ENCODE data around the gene TRIML2.

The TRIML2 gene

DNA sequence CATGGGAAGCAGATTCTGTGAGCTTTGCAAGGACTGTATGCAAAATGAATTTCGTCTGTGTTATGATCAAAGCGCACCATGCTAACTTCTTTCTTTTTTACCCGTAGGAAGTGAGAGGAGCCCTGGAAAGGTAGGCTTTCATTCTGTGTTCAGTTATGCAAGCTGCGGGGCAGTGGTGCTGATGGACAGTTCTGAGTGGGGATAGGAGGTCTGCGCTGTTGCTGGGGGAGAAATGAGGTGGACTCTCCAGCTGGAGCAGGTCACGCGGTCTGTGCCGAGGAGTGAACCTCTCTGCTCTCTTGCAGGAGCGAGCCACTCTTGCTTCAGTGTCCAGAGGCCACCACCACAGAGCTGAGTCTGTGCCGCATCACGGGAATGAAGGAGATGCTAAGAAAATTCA, 34.3 kb upstream of the TRIML2 start:
- DNase-seq (ENCODE audit: low read depth) = no peak
- H3K4me3 ChIP-seq (ENCODE audit: low read depth, low read length) = no peak overlapping the region
- TF ChIP-seq, protein P1, sequence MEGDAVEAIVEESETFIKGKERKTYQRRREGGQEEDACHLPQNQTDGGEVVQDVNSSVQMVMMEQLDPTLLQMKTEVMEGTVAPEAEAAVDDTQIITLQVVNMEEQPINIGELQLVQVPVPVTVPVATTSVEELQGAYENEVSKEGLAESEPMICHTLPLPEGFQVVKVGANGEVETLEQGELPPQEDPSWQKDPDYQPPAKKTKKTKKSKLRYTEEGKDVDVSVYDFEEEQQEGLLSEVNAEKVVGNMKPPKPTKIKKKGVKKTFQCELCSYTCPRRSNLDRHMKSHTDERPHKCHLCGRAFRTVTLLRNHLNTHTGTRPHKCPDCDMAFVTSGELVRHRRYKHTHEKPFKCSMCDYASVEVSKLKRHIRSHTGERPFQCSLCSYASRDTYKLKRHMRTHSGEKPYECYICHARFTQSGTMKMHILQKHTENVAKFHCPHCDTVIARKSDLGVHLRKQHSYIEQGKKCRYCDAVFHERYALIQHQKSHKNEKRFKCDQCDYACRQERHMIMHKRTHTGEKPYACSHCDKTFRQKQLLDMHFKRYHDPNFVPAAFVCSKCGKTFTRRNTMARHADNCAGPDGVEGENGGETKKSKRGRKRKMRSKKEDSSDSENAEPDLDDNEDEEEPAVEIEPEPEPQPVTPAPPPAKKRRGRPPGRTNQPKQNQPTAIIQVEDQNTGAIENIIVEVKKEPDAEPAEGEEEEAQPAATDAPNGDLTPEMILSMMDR (conservative IDR thresholded peaks at IDR 0.05; ENCODE audit: low read depth, low read length) = no peak

DNA sequence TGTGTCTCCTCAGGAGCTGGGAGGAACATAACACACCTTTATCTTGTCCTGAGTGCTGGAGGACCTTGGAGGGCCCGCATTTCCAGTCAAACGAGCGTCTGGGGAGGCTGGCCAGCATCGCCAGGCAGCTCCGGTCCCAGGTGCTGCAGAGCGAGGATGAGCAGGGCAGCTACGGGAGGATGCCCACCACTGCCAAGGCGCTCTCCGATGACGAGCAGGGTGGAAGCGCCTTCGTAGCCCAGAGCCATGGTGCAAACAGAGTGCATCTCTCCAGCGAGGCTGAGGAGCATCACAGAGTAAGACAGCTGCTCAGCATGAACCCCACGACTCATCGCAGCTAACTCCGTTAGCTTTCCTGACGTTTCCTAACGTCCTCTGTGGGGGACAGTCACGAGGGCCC, 30.3 kb upstream of the TRIML2 start:
- no peak overlapping the region for H3K4me3 ChIP-seq (ENCODE audit: low read depth, low read length)
- TF ChIP-seq, protein P1 (conservative IDR thresholded peaks at IDR 0.05; ENCODE audit: low read depth, low read length) = no peak
- no peak for DNase-seq (ENCODE audit: low read depth)

DNA sequence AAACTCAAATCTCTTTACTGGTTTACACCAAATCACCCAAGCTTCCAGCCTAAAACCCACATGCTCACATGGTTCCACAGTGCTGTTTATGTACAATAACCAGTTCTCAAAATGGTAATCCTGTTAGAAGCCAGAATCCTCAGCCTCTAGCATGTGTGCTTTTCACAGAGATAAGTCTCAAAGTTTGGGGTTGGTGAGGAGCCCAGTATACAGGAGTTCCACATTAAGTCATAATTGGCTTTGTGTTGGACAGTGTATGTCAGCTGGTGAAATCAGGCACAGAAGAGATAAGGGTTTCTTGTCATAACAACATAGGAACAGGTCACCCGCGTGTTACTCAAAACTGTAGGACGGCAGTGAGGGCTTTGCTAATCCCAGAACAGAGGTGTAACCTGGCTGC, 29.7 kb upstream of the TRIML2 start, which contains the start of gene TRIML1:
Gene TRIML1, plus strand, starts transcription at position 301 of the 400 bp plus-strand sequence. CDS start 118 bp downstream, outside the sequence.
- TF ChIP-seq, protein P1 (conservative IDR thresholded peaks at IDR 0.05; ENCODE audit: low read depth, low read length) = no peak
- H3K4me3 ChIP-seq (ENCODE audit: low read depth, low read length) = no peak within 1 kb of the TSS
- DNase-seq (ENCODE audit: low read depth) = no peak

DNA sequence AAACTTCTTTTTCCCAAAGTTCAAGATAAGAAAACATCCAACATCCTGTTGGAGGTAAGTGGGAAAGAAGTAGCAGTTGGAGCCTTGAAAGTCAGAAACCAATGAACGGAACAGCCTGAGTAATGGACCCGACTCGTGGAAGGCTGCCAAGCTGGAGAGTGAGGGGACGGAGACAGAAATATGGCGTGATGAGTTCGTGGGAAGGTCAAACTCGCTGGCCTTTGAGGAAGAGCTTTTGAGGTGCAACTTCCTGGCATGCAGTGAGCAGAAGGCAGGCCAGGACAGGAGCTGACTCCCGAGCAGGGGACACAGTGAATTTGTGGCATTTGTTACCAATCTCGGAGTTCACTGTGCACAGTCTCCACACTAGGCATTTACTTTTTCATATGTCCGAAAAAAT, 28.8 kb upstream of the TRIML2 start:
- H3K4me3 ChIP-seq (ENCODE audit: low read depth, low read length) = no peak overlapping the region
- DNase-seq (ENCODE audit: low read depth) = no peak
- TF ChIP-seq, protein P1 (conservative IDR thresholded peaks at IDR 0.05; ENCODE audit: low read depth, low read length) = no peak

DNA sequence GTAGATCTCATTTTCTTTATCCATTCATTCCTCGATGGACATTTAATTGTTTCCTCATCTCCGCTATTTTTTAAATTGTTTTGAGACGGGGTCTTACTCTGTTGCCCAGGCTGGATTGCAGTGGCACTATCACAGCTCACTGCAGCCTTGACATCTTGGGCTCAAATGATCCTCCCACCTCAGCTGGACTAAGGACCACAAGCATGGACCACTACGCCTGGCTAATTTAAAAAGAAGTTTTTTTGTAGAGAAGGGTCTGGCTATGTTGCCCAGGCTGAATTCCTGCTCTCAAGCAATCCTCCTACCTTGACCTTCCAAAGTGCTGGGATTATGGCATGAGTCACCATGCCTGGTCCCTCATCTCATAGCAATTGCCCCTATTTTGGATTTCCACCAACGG, 22.8 kb upstream of the TRIML2 start:
- DNase-seq (ENCODE audit: low read depth) = no peak
- TF ChIP-seq, protein P1 (conservative IDR thresholded peaks at IDR 0.05; ENCODE audit: low read depth, low read length) = no peak
- H3K4me3 ChIP-seq (ENCODE audit: low read depth, low read length) = no peak overlapping the region

DNA sequence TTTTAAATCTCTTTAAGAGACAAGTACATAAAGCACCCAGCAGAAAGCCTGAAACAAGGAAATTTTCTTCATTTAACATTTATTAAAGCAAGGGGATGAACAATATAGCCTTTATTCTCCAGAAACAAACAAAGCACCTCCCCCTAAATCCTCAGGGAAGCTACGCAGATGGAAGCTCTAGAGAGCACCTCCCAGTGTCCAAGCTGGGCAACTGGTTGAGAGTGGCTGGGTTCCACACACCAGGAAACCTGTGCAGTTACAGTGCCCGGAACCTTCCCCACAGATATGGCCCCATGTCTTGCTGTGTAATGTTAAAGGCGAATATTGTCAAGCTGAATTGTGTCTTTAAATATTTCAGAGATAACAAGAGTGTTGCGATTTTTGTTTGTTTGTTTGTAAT, 21.0 kb upstream of the TRIML2 start:
- H3K4me3 ChIP-seq (ENCODE audit: low read depth, low read length) = no peak overlapping the region
- TF ChIP-seq, protein P1 (conservative IDR thresholded peaks at IDR 0.05; ENCODE audit: low read depth, low read length) = no peak
- DNase-seq (ENCODE audit: low read depth) = no peak

DNA sequence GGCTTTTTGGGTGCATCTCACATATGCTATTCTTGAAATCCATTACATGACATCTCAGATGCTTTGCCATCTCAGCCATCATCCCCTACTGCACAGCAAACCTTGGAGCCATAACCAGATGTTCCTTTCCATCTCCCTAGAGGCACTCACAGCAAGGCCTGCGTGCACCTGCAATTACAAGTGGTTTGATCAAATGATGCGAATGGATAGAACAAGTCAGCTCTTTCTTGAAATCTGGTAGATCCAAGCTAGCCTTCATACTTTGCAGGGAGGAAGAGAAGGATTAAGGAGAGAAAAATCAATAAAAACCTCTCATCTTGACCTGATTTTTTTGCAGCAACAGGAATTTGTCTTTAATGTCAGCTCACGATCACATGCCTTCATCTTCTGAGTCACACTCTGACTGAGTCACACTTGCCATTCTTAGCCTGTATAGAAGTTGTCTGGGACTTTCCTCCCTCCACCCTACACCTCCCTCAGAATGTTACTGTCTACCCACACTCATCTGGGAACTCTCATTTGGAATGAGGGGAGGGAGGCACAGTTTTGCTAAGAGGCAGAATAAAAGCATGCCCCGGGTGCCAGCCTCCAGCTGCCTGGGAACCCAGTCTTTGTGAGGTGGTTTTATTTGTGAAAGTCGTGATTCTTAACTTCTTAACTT, 17.9 kb upstream of the TRIML2 start:
- H3K4me3 ChIP-seq (ENCODE audit: low read depth, low read length) = no peak overlapping the region
- DNase-seq (ENCODE audit: low read depth) = peak; percentile 67
- TF ChIP-seq, protein P1 (conservative IDR thresholded peaks at IDR 0.05; ENCODE audit: low read depth, low read length) = no peak

All from choroid plexus epithelial cell (primary cell).